Measurements from ENCODE around the gene NOTCH3. TPM values are rescaled to one million over a fixed set of nuclear protein-coding genes. Genes with fewer than 3 reads are reported as not detected.
A peak's percentile ranks its signal among the peaks of the same experiment; 100 is the strongest.

NOTCH3 gene
- total RNA-seq, result 49.8 and 51.8 TPM in 2 replicates

DNA sequence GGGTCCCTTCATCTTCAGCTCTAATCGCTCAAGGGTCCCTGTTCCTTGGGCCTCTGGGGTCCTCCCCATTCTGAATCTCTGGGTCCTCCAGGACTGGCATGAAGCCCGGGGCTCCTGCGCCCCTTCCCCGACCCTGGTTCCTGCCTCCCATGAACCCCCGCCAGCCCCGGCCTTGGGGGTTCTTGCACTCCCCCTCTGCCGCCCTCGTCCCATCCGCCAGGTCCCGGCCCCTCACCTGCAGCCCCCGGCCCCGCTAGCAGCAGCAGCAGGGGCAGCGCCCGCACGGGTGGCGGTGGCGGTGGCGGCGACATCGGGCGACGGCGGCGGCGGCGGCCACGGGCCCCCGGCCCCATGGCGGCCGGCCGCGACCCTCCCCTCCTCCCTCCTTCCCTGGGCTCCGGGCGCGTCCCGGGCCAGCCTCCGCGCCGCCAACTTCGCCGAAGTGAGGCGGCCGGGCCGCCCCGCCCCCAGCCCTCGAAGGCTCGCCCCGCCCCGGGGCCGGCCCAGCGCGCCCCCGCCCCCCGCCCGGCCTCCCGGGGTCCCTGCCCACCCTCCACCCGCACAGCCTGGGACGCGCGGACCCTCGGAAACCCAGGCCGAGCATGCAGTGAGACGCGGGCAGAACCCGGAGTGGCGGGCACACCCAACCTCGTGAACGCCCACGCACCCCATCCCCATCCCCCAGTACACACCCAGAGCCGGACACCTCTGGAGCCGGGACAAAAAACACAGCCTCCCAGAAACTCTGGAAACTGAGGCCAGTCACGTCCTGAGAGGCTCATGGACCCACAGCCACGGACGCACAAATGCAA is at the start of gene NOTCH3:
Gene NOTCH3 (minus strand): TSS at position 443 of the 812 bp plus-strand sequence. CDS start 90 bp downstream, at position 353.
- Histone ChIP-seq H3K27ac (ENCODE audit: low read depth, low read length) (peak within 1 kb of the TSS; percentile 81), H3K4me2 (ENCODE audit: insufficient read depth, low read length) (peak within 1 kb of the TSS; percentile 78), H3K36me3 (ENCODE audit: insufficient read depth, low read length) (peaks cover 17% of the 10 kb centered on the region), H3K27me3 (ENCODE audit: insufficient read depth, low read length) (no peaks in the 10 kb centered on the region), H3K4me1 (ENCODE audit: insufficient read depth, low read length) (peaks cover 10% of the 10 kb centered on the region), H4K20me1 (ENCODE audit: insufficient read depth, low read length) (peaks cover 17% of the 10 kb centered on the region), H3K9me3 (ENCODE audit: low read depth, low read length) (no peaks in the 10 kb centered on the region), H3K79me2 (ENCODE audit: insufficient read depth, low read length) (peaks cover 17% of the 10 kb centered on the region), H2AFZ (ENCODE audit: low read length) (peak within 1 kb of the TSS; percentile 56), H3K4me3 (ENCODE audit: insufficient read depth, low read length) (peak within 1 kb of the TSS; percentile 92)
- no peak for TF ChIP-seq CTCF (IDR thresholded peaks at IDR 0.05; ENCODE audit: extremely low read depth, low read depth, low read length)
- DNase-seq (ENCODE audit: insufficient read length, low spot score, missing footprints), result peak; percentile 98

DNA sequence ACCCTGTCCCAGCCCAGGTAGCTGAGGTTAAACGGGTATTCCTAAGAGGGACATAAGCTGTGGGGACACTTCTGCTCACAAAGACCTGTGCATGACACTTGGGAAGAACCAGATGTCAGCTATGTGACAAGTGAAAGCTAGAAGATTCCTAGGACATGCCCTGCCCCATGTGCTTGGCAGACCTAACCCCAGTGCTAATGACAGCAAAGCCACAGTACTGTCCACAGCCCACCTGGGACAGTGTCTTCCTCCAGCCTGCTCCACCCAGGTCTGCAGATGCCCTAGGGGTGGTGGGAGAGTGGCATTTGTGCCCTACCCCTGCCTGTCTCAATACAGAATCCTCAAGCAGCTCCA is 49.8 kb upstream of the NOTCH3 start:
- Histone ChIP-seq H3K79me2 (ENCODE audit: insufficient read depth, low read length) (peaks cover 62% of the 10 kb centered on the region), H2AFZ (ENCODE audit: low read length) (no peak overlapping the region), H4K20me1 (ENCODE audit: insufficient read depth, low read length) (peaks cover 41% of the 10 kb centered on the region), H3K4me1 (ENCODE audit: insufficient read depth, low read length) (peaks cover 69% of the 10 kb centered on the region), H3K9me3 (ENCODE audit: low read depth, low read length) (no peaks in the 10 kb centered on the region), H3K4me3 (ENCODE audit: insufficient read depth, low read length) (peak overlapping the region; percentile 32), H3K36me3 (ENCODE audit: insufficient read depth, low read length) (peaks cover 54% of the 10 kb centered on the region), H3K4me2 (ENCODE audit: insufficient read depth, low read length) (peak overlapping the region; percentile 76), H3K27ac (ENCODE audit: low read depth, low read length) (peak overlapping the region; percentile 100), H3K27me3 (ENCODE audit: insufficient read depth, low read length) (no peaks in the 10 kb centered on the region)
- no peak for DNase-seq (ENCODE audit: insufficient read length, low spot score, missing footprints)
- no peak for TF ChIP-seq CTCF (IDR thresholded peaks at IDR 0.05; ENCODE audit: extremely low read depth, low read depth, low read length)

DNA sequence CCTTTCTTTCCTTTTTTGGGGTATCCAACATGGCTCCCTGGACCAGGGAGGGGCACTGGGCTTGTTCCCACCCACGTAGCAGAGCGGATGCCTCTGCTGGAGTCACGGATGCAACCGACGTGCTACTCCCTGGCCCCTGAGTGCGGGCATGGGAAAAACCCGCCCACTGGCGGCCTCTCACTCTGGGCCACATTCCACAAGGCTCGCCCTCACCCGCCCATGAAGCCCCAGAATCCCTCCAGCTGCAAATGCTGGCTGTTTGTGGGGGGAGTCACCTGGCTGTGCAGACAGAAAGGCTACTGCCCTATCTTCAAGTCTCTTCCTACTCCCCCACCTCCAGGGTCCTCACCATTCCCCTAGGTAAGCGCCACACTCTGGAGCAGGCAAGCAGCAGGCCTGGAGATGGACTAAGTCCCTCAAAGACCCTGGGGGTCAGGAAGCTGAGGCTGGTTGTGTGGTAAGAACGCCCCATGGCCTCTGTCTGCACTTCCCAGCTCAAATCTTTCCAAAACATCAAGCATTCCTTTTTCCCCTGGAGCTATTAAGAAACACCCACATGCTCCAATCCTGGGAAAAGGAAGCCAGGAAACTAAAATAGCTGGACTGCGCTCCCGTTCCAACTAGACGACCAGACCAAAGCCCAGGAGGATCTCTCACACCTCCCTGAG is 49.3 kb upstream of the NOTCH3 start:
- no peak for TF ChIP-seq CTCF (IDR thresholded peaks at IDR 0.05; ENCODE audit: extremely low read depth, low read depth, low read length)
- H3K4me3 ChIP-seq (ENCODE audit: insufficient read depth, low read length), result peak overlapping the region; percentile 52
- H3K36me3 ChIP-seq (ENCODE audit: insufficient read depth, low read length), result peaks cover 55% of the 10 kb centered on the region
- no peaks in the 10 kb centered on the region for H3K27me3 ChIP-seq (ENCODE audit: insufficient read depth, low read length)
- H4K20me1 ChIP-seq (ENCODE audit: insufficient read depth, low read length), result peaks cover 45% of the 10 kb centered on the region
- no peak overlapping the region for H2AFZ ChIP-seq (ENCODE audit: low read length)
- H3K4me1 ChIP-seq (ENCODE audit: insufficient read depth, low read length), result peaks cover 69% of the 10 kb centered on the region
- peak; percentile 99 for DNase-seq (ENCODE audit: insufficient read length, low spot score, missing footprints)
- H3K4me2 ChIP-seq (ENCODE audit: insufficient read depth, low read length), result peak overlapping the region; percentile 76
- peak overlapping the region; percentile 100 for H3K27ac ChIP-seq (ENCODE audit: low read depth, low read length)
- no peaks in the 10 kb centered on the region for H3K9me3 ChIP-seq (ENCODE audit: low read depth, low read length)
- peaks cover 62% of the 10 kb centered on the region for H3K79me2 ChIP-seq (ENCODE audit: insufficient read depth, low read length)

DNA sequence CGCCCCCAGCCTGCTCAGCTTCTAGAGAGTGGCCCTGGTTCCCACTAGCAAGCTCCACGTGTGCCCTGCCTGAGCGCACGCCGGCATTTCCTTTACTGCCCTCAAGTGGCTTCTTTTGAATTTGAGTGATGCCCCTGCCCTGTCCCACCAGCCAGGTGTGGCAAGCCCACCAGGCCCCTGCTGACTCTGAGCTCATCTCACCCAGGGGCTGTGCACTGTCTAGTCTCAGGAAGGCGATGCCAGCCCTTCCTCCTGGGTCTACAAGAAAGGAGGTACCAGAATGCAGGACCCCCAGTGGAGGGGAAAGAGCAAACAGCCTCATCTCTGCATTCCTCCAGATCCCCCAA is 48.7 kb upstream of the NOTCH3 start:
- Histone ChIP-seq H3K27ac (ENCODE audit: low read depth, low read length) (peak overlapping the region; percentile 100), H4K20me1 (ENCODE audit: insufficient read depth, low read length) (peaks cover 42% of the 10 kb centered on the region), H3K79me2 (ENCODE audit: insufficient read depth, low read length) (peaks cover 62% of the 10 kb centered on the region), H3K4me1 (ENCODE audit: insufficient read depth, low read length) (peaks cover 69% of the 10 kb centered on the region), H3K4me3 (ENCODE audit: insufficient read depth, low read length) (peak overlapping the region; percentile 52), H3K9me3 (ENCODE audit: low read depth, low read length) (no peaks in the 10 kb centered on the region), H3K4me2 (ENCODE audit: insufficient read depth, low read length) (peak overlapping the region; percentile 76), H3K27me3 (ENCODE audit: insufficient read depth, low read length) (no peaks in the 10 kb centered on the region), H2AFZ (ENCODE audit: low read length) (no peak overlapping the region), H3K36me3 (ENCODE audit: insufficient read depth, low read length) (peaks cover 55% of the 10 kb centered on the region)
- no peak for DNase-seq (ENCODE audit: insufficient read length, low spot score, missing footprints)
- TF ChIP-seq CTCF (IDR thresholded peaks at IDR 0.05; ENCODE audit: extremely low read depth, low read depth, low read length), result no peak

Measured in osteoblast (primary cell).